Lung (tissue), 12 donors: ENCODE data around the gene SCGB1C2. TPM values are rescaled to one million over a fixed set of nuclear protein-coding genes. Genes with fewer than 3 reads are reported as not detected.
"Not testable (repeated sequence)": the region's sequence is repeated elsewhere in the genome, so short reads cannot be mapped to it uniquely, and the experiment has no call there.

ENCODE experiments used
- ATAC-seq: fragments of 200-7000 bp; cut with Tn5 transposase; one replicate; pipeline ENCODE4 v1.9.1; 2020; ENCODE audit warnings: moderate number of reproducible peaks; ENCODE audit not compliant: insufficient read depth, low FRiP score
- DNase-seq, 3 donors: peaks; one replicate each; pipeline ENCODE4 v3.0.0-alpha.2; 2013 to 2017
- H3K27ac ChIP-seq, 2 donors: one replicate each; pipeline ENCODE4 v1.5.1; 2013; ENCODE audit warnings: mild to moderate bottlenecking in 2 of 2, moderate library complexity in 2 of 2, control low read depth in 1 of 2, inconsistent platforms in 1 of 2, low read depth in 1 of 2, low read length in 1 of 2
- H3K27me3 ChIP-seq, 3 donors: one replicate each; pipeline ENCODE4 v1.5.1; 2013; ENCODE audit warnings: low read length in 2 of 3; ENCODE audit not compliant: control insufficient read depth in 3 of 3, insufficient read depth in 3 of 3
- H3K36me3 ChIP-seq, 4 donors: one replicate each; pipeline ENCODE4 v1.5.1; 2013; ENCODE audit warnings: low read length in 4 of 4, mild to moderate bottlenecking in 1 of 4, moderate library complexity in 1 of 4; ENCODE audit not compliant: control insufficient read depth in 4 of 4, insufficient read depth in 4 of 4
- H3K4me1 ChIP-seq, 5 donors: one replicate each; pipeline ENCODE4 v1.5.1; 2013; ENCODE audit warnings: low read length in 5 of 5, mild to moderate bottlenecking in 2 of 5, moderate library complexity in 1 of 5; ENCODE audit not compliant: control insufficient read depth in 5 of 5, insufficient read depth in 5 of 5
- H3K4me3 ChIP-seq: one replicate; pipeline ENCODE4 v1.5.1; 2013; ENCODE audit warnings: mild to moderate bottlenecking, control low read depth, moderate library complexity
- H3K9ac ChIP-seq, 2 donors: one replicate each; pipeline ENCODE4 v1.5.1; 2013; ENCODE audit warnings: low read length in 2 of 2, control low read depth in 1 of 2; ENCODE audit not compliant: insufficient read depth in 1 of 2
- H3K9me3 ChIP-seq, 4 donors: one replicate each; pipeline ENCODE4 v1.5.1; 2013; ENCODE audit warnings: low read length in 3 of 4, mild to moderate bottlenecking in 1 of 4, moderate library complexity in 1 of 4; ENCODE audit not compliant: control insufficient read depth in 4 of 4, insufficient read depth in 3 of 4
- CTCF ChIP-seq: IDR thresholded peaks from 2 replicates; pipeline ENCODE4 v1.5.1; 2012; ENCODE audit warnings: mild to moderate bottlenecking; ENCODE audit errors: control extremely low read depth, extremely low read depth
- WGBS, 2 donors: extraction: QIAGEN DNeasy Blood & Tissue Kit; methylation state at CpG; one replicate each; pipeline ENCODE4 v1.1.7; 2013; 5-methylcytosine and 5-hydroxymethylcytosine counted together
- polyA plus RNA-seq, 2 donors: library from polyadenylated mRNA; stranded (reverse); fragments of 200-250 nt; gene quantifications; one replicate each; pipeline ENCODE4 v1.2.1, GENCODE V29; 2013
- total RNA-seq, 2 donors: library from RNA; depleted of rRNA in 1 of 2; stranded (reverse); fragments of >200 nt in 1 of 2; gene quantifications; one replicate each; pipeline ENCODE4 v1.2.1, GENCODE V29; 2014 to 2021
- donor health status: control.
- donor health status: control.
- donor health status: Bipolar disorder and iron deficiency.
- donor health status: healthy.
- donor health status: DM: yes; HTN: yes; CAD: no.

Gene SCGB1C2
- total and polyA plus RNA-seq, 4 donors, result not detected

- H3K36me3 ChIP-seq, H3K27ac ChIP-seq, H3K4me3 ChIP-seq, H3K9me3 ChIP-seq, H3K4me1 ChIP-seq, H3K9ac ChIP-seq, DNase-seq, H3K27me3 ChIP-seq, ATAC-seq: not testable (repeated sequence)
- TF ChIP-seq CTCF, result peak; percentile 38
- WGBS, 2 donors, result 0 to 3% methylated on average over 2 to 3 of the region's 4 CpGs
These were observed 838 bp upstream of the SCGB1C2 start for GRCh38 chr17:136531-136930.

GRCh38 chr17:139401-140205 lies 2.2 kb downstream of the SCGB1C2 start:
- H3K27me3 ChIP-seq, H3K9me3 ChIP-seq, H3K4me1 ChIP-seq, H3K9ac ChIP-seq, H3K27ac ChIP-seq, H3K36me3 ChIP-seq, ATAC-seq, H3K4me3 ChIP-seq, DNase-seq: not testable (repeated sequence)
- 64 to 72% methylated on average over 16 to 21 of the region's 22 CpGs for whole genome bisulfite sequencing, 2 donors

- ATAC-seq (no peak), DNase-seq (no peak)
- H3K9ac ChIP-seq, result no peak overlapping the region
- peaks cover 0 to 9% (median 0%) of the 10 kb centered on the region in 3 donors for H3K27me3 ChIP-seq
- no peaks in the 10 kb centered on the region for H3K4me1 ChIP-seq
- H3K36me3 ChIP-seq, result no peaks in the 10 kb centered on the region
- no peak for TF ChIP-seq CTCF
- no peak overlapping the region for H3K27ac ChIP-seq
- 93 to 94% methylated on average over 23 of the region's 23 CpGs for WGBS, 2 donors
- no peak overlapping the region for H3K4me3 ChIP-seq
- no peaks in the 10 kb centered on the region for H3K9me3 ChIP-seq
These were observed 4.8 kb downstream of the SCGB1C2 start for GRCh38 chr17:142102-142661.

GRCh38 chr17:142876-143784 lies 5.8 kb downstream of the SCGB1C2 start:
- Histone ChIP-seq H3K4me3 (no peak overlapping the region), H3K9me3 (no peaks in the 10 kb centered on the region), H3K27ac (no peak overlapping the region), H3K27me3 (peaks cover 0 to 9% (median 0%) of the 10 kb centered on the region in 3 donors), H3K36me3 (no peaks in the 10 kb centered on the region), H3K9ac (no peak overlapping the region), H3K4me1 (no peaks in the 10 kb centered on the region)
- no peak for DNase-seq
- TF ChIP-seq CTCF, result no peak
- 75 to 82% methylated on average over 23 of the region's 23 CpGs for WGBS, 2 donors
- no peak for ATAC-seq
